ENCODE results near the gene CR1L.

The CR1L gene

GRCh38 chr1:207658904-207659485 is 14.1 kb downstream of the CR1L start:
- no peak for TF ChIP-seq FOXM1 (IDR thresholded peaks at IDR 0.05; ENCODE audit: borderline replicate concordance, low read depth)
- no peak for TF ChIP-seq NFIC (IDR thresholded peaks at IDR 0.05)
- no peak for TF ChIP-seq USF1 (IDR thresholded peaks at IDR 0.05)
- no peak for TF ChIP-seq CREB1 (IDR thresholded peaks at IDR 0.05; ENCODE audit: low read depth)
- TF ChIP-seq TAF1 (IDR thresholded peaks at IDR 0.05; ENCODE audit: low read depth) = no peak
- TF ChIP-seq YY1 (IDR thresholded peaks at IDR 0.05; ENCODE audit: low read depth) = no peak
- no peak for TF ChIP-seq TCF12 (IDR thresholded peaks at IDR 0.05; ENCODE audit: low read depth)
- no peak for TF ChIP-seq CEBPB (IDR thresholded peaks at IDR 0.05)
- TF ChIP-seq ZBTB7A (IDR thresholded peaks at IDR 0.05; ENCODE audit: low read depth) = no peak
- TF ChIP-seq REST (IDR thresholded peaks at IDR 0.05; ENCODE audit: low read depth) = no peak

- TF ChIP-seq REST (IDR thresholded peaks at IDR 0.05; ENCODE audit: low read depth) (no peak), TAF1 (IDR thresholded peaks at IDR 0.05; ENCODE audit: low read depth) (no peak), EGR1 (IDR thresholded peaks at IDR 0.05) (0 out of 2 replicates have a peak, but pooled peaks have one; percentile 21)
Measured at GRCh38 chr1:207659545-207660153, 14.7 kb downstream of the CR1L start.

GRCh38 chr1:207666342-207666741 is 21.4 kb downstream of the CR1L start:
- TF ChIP-seq CEBPB (IDR thresholded peaks at IDR 0.05) (no peak), FOXM1 (IDR thresholded peaks at IDR 0.05; ENCODE audit: borderline replicate concordance, low read depth) (no peak), TCF12 (IDR thresholded peaks at IDR 0.05; ENCODE audit: low read depth) (no peak), YY1 (IDR thresholded peaks at IDR 0.05; ENCODE audit: low read depth) (no peak), REST (IDR thresholded peaks at IDR 0.05; ENCODE audit: low read depth) (no peak), RAD21 (IDR thresholded peaks at IDR 0.05; ENCODE audit: low read depth) (no peak), MAX (IDR thresholded peaks at IDR 0.05) (no peak), TAF1 (IDR thresholded peaks at IDR 0.05; ENCODE audit: low read depth) (no peak), ZBTB7A (IDR thresholded peaks at IDR 0.05; ENCODE audit: low read depth) (no peak), EGR1 (IDR thresholded peaks at IDR 0.05) (no peak), USF1 (IDR thresholded peaks at IDR 0.05) (no peak), EP300 (IDR thresholded peaks at IDR 0.05; ENCODE audit: borderline replicate concordance) (no peak), TEAD4 (IDR thresholded peaks at IDR 0.05) (no peak)

- TF ChIP-seq FOXM1 (IDR thresholded peaks at IDR 0.05; ENCODE audit: borderline replicate concordance, low read depth) = no peak
- TF ChIP-seq RAD21 (IDR thresholded peaks at IDR 0.05; ENCODE audit: low read depth) = no peak
- TF ChIP-seq CREB1 (IDR thresholded peaks at IDR 0.05; ENCODE audit: low read depth) = no peak
- no peak for TF ChIP-seq YY1 (IDR thresholded peaks at IDR 0.05; ENCODE audit: low read depth)
- no peak for TF ChIP-seq NFIC (IDR thresholded peaks at IDR 0.05)
- TF ChIP-seq REST (IDR thresholded peaks at IDR 0.05; ENCODE audit: low read depth) = no peak
- no peak for TF ChIP-seq CEBPB (IDR thresholded peaks at IDR 0.05)
- no peak for TF ChIP-seq EP300 (IDR thresholded peaks at IDR 0.05; ENCODE audit: borderline replicate concordance)
- TF ChIP-seq ZBTB7A (IDR thresholded peaks at IDR 0.05; ENCODE audit: low read depth) = no peak
- TF ChIP-seq TEAD4 (IDR thresholded peaks at IDR 0.05) = no peak
Measured at GRCh38 chr1:207669528-207670009, 24.6 kb downstream of the CR1L start.
